ENCODE results near the gene CYTH3. TPM values are rescaled to one million over a fixed set of nuclear protein-coding genes. Genes with fewer than 3 reads are reported as not detected.
"Not testable (repeated sequence)": the region's sequence is repeated elsewhere in the genome, so short reads cannot be mapped to it uniquely, and the experiment has no call there.

Gene CYTH3
- total RNA-seq, 1 donor from 2014 or later, result 23.2 TPM

GRCh38 chr7:6283391-6284054 is 11.1 kb upstream of the CYTH3 start:
- not testable (repeated sequence) for DNase-seq

GRCh38 chr7:6279937-6280336 is 7.5 kb upstream of the CYTH3 start:
- no peak for DNase-seq

GRCh38 chr7:6279341-6279740 is 6.9 kb upstream of the CYTH3 start:
- no peak for DNase-seq

GRCh38 chr7:6278749-6279310 is 6.4 kb upstream of the CYTH3 start:
- no peak for DNase-seq

GRCh38 chr7:6277476-6277875 is 5.1 kb upstream of the CYTH3 start:
- DNase-seq, result no peak

- no peak for DNase-seq
Measured at GRCh38 chr7:6276911-6277408, 4.5 kb upstream of the CYTH3 start.

GRCh38 chr7:6274743-6275142 is 2.3 kb upstream of the CYTH3 start:
- DNase-seq, result no peak

- DNase-seq, result no peak
Measured at GRCh38 chr7:6273917-6274630, 1.6 kb upstream of the CYTH3 start.

- DNase-seq, result no peak
Measured at GRCh38 chr7:6273380-6273837, 985 bp upstream of the CYTH3 start.

GRCh38 chr7:6271694-6272440 is 557 bp downstream of the CYTH3 start:
- no peak for DNase-seq

- DNase-seq, result no peak
Measured at GRCh38 chr7:6271060-6271658, 1.3 kb downstream of the CYTH3 start.

- no peak for DNase-seq
Measured at GRCh38 chr7:6269527-6269926, 2.9 kb downstream of the CYTH3 start.

- no peak for DNase-seq
Measured at GRCh38 chr7:6268907-6269306, 3.5 kb downstream of the CYTH3 start.

- DNase-seq, result no peak
Measured at GRCh38 chr7:6268023-6268900, 4.2 kb downstream of the CYTH3 start.

- DNase-seq, result no peak
Measured at GRCh38 chr7:6266699-6267098, 5.7 kb downstream of the CYTH3 start.

- DNase-seq, result peak; percentile 56
Measured at GRCh38 chr7:6262221-6262620, 10.2 kb downstream of the CYTH3 start.

GRCh38 chr7:6261699-6262098 is 10.7 kb downstream of the CYTH3 start:
- DNase-seq, result no peak

GRCh38 chr7:6260291-6261187 is 11.9 kb downstream of the CYTH3 start:
- DNase-seq, result peak; percentile 40

GRCh38 chr7:6259257-6259656 is 13.2 kb downstream of the CYTH3 start:
- no peak for DNase-seq

All from skin of body (tissue), 2 donors.